ENCODE results near the gene TNFSF12.

TNFSF12 gene

GRCh38 chr17:7508846-7509245, 40.0 kb upstream of the TNFSF12 start:
- H3K4me3 ChIP-seq (ENCODE audit: low read length): no peak overlapping the region
- TF ChIP-seq CTCF (conservative IDR thresholded peaks at IDR 0.05; ENCODE audit: low read length): no peak
- no peak for DNase-seq (ENCODE audit: low read depth)

- H3K4me3 ChIP-seq (ENCODE audit: low read length): no peak overlapping the region
- no peak for TF ChIP-seq CTCF (conservative IDR thresholded peaks at IDR 0.05; ENCODE audit: low read length)
- no peak for DNase-seq (ENCODE audit: low read depth)
These were observed 38.9 kb upstream of the TNFSF12 start for GRCh38 chr17:7509937-7510336.

GRCh38 chr17:7511108-7511507, 37.8 kb upstream of the TNFSF12 start:
- no peak for DNase-seq (ENCODE audit: low read depth)
- no peak for TF ChIP-seq CTCF (conservative IDR thresholded peaks at IDR 0.05; ENCODE audit: low read length)
- H3K4me3 ChIP-seq (ENCODE audit: low read length): no peak overlapping the region

- TF ChIP-seq CTCF (conservative IDR thresholded peaks at IDR 0.05; ENCODE audit: low read length): no peak
- no peak overlapping the region for H3K4me3 ChIP-seq (ENCODE audit: low read length)
- no peak for DNase-seq (ENCODE audit: low read depth)
These were observed 36.8 kb upstream of the TNFSF12 start for GRCh38 chr17:7512105-7512504.

GRCh38 chr17:7512824-7513540, 35.9 kb upstream of the TNFSF12 start:
- TF ChIP-seq CTCF (conservative IDR thresholded peaks at IDR 0.05; ENCODE audit: low read length): no peak
- no peak for DNase-seq (ENCODE audit: low read depth)
- no peak overlapping the region for H3K4me3 ChIP-seq (ENCODE audit: low read length)

GRCh38 chr17:7513850-7514419, 34.9 kb upstream of the TNFSF12 start:
- no peak for TF ChIP-seq CTCF (conservative IDR thresholded peaks at IDR 0.05; ENCODE audit: low read length)
- DNase-seq (ENCODE audit: low read depth): no peak
- H3K4me3 ChIP-seq (ENCODE audit: low read length): no peak overlapping the region

- no peak for TF ChIP-seq CTCF (conservative IDR thresholded peaks at IDR 0.05; ENCODE audit: low read length)
- no peak for DNase-seq (ENCODE audit: low read depth)
- H3K4me3 ChIP-seq (ENCODE audit: low read length): no peak overlapping the region
These were observed 32.8 kb upstream of the TNFSF12 start for GRCh38 chr17:7515911-7516610.

Data from AG10803 (cell line).